HG03025 (cell line): ENCODE data around the gene SEC63.
"Not testable (repeated sequence)": the region's sequence is repeated elsewhere in the genome, so short reads cannot be mapped to it uniquely, and the experiment has no call there.

Source experiments
- ATAC-seq: cut with Tn5 transposase; IDR thresholded peaks from one replicate; pipeline ENCODE4 v1.9.1; 2021; ENCODE audit warnings: mild to moderate bottlenecking, moderate library complexity; ENCODE audit not compliant: unreplicated experiment, low FRiP score

SEC63 gene

DNA sequence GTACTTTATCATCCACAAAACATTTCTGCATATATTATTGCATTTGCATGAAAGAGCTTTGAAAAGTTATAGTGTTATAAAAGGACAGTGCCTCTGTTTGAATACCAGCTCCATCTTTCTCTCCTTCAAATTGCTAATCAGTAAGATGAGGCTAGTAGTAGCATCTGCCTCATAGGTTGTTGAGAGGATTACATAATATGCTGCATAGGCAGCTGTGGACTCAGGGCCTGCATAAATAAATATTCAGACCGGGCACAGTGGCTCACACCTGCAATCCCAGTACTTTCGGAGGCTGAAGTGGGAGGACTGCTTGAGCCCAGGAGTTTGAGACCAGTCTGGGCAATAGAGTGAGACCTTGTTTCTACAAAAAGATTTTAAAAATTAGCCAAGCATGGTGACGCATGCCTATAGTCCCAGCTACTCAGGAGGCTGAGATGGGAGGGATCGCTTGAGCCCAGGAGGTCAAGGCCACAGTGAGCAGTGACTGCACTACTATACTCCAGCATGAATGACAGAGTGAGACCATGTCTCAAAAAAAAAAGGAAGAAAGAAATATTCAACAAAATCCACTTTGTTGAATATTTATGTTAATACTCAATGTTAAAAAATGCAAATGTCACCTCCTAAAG lies 18.3 kb upstream of the SEC63 start:
- ATAC-seq: no peak

DNA sequence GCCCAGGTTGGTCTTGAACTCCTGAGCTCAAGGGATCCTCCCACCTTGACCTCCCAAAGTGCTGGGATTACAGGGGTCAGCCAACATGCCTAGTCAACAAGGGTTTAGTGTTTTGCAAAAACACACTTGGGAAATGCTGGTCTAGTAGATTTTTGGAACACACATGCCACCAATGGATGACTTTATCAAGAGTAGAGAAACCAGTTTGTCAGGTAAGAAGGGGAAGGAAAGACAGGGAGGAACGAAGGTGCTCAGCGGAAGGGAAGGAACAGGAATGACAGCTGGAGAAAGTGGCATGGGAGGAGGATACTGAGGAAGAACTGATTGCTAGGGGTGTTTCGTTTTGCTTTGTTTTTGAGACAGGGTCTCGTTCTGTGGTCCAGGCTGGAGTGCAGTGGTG lies 15.6 kb upstream of the SEC63 start:
- no peak for ATAC-seq

DNA sequence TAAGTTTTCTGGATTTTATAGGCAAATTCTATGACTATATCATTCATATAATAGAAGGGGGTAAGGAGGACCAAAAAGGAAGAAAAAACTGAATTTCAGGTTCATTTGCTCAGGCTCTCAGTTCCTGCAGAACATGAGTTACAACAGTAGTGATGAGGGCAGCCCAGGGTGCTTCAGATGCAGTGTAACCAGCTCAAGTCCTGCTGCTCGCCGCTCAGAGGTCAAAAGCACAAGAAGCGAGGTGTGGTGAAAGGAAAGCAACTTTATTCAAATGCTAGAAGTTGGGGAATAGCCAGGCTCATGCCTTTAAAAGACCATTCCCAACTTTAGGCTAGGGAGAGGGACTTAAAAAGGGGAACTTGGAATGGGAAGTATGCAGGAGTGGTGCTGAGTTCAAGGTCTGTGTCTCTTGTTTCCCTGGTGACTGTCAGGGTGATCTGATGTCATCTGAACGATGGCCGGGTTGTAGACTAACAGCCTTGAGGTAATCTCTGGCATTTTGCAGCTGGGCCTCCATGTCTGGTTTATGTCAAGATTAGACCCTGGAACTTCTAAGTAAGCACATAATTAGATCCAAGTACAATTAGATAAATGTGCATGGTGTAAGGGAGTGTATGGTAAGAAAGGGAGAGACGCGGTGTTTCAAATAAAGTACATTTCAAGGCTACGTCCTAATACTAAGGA lies 14.5 kb upstream of the SEC63 start:
- ATAC-seq: no peak

GRCh38 chr6:107971181-107971580 lies 13.2 kb upstream of the SEC63 start:
- ATAC-seq: no peak

- no peak for ATAC-seq
Measured at GRCh38 chr6:107970255-107970654, 12.2 kb upstream of the SEC63 start.

DNA sequence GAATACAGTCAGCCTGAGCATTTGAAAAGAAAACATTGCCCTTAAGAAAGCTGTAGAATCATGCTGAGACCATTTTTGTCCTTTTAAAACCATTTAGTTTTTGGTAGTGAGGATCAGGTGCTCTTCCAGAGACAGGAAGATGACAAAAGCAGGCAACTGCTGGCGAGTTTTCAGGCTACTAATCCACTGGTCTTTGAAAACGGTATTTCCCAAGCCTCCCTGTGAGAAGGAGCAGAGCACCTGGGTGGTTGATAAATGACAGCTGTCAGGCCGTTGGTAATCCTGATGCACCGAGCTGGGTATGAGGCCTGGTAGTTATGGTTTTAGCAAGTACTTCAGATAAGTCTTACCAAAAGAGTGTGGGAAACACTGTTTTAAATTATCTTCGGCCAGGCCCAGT lies 10.1 kb upstream of the SEC63 start:
- no peak for ATAC-seq

DNA sequence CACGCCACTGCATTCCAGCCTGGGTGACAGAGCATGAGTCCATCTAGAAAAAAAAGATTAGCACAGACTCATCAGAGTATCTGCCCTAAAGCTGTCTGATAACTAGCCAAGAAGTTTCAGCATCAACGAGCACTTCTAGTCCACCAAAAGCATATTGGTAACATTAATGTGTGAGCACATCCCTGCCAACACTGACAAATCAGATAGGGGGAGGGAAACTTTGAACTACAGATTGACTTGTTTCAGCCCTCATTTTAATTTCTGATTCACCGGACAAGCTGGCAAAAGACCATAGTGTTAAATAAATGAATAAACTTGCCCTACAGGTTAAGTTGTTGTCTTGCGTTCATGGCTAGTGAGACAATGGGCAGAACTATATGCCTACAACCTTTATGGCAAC lies 7.7 kb upstream of the SEC63 start:
- ATAC-seq: no peak

GRCh38 chr6:107962723-107963122 lies 4.7 kb upstream of the SEC63 start:
- ATAC-seq: no peak

DNA sequence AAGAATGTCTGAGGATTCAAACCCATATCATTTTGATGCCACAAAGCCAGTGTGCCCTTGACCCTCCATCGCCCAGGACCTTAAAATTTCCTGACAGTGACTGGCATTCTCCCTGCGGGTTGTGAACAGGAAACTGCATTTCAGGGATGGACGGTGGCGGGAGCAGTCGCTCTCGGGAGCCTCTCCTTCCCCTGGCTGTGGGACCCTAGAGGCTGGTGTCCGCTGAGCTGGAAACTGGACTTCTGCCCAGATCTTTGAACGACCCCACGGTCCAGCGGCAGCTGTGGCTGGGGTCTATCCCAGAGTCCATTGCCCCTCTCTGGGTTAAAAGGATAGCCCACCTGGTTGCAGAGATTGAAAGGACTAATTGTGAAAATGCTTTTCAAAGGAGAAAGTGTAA lies 1.4 kb upstream of the SEC63 start:
- ATAC-seq: no peak

DNA sequence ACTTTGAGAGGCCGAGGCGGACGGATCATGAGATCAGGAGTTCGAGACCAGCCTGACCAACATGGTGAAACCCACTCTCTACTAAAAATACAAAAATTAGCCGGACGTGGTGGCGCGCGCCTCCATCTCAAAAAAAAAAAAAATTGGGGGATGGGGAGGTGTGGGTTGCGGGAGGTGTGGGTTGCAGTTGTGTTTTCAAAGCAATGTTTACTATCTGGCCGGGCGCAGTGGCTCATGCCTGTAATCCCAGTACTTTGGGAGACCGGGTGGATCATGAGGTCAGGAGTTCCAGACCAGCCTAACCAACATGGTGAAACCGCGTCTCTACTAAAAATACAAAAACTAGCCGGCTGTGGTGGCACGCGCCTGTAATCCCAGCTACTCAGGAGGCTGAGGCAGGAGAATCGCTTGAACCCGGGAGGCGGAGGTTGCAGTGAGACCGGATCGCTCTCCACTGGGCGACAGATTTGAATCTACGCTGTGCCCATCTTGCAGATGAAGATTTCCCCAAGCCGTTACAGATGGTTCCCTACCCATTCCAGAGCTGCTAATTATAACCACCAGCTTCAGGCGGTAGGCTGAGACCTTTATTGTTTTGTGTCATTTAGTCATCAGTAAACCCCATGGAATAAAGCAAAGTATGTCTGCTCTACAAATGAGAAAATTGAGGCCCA lies 818 bp upstream of the SEC63 start:
- ATAC-seq: not testable (repeated sequence)

GRCh38 chr6:107957308-107957908 lies 600 bp downstream of the SEC63 start:
- ATAC-seq: peak; percentile 32

GRCh38 chr6:107956586-107957307 lies 1.3 kb downstream of the SEC63 start:
- no peak for ATAC-seq

DNA sequence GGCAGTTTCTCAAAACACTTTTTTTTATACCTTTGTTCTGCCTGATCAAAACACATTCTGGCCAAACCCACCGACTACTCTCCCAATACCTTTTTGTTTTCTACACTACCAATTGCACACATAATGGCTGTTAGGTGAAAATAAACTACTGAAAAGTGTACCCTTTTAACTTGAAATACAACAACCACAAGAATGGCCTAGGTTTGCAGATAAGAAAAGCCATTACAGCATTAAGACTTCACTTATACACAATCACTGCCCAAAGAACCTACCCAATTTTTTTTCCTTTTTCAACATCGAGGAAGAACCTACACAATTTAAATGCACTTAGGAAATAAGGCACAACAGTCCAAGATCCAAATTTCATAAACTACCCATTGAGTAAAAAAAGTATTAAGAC lies 1.8 kb downstream of the SEC63 start:
- no peak for ATAC-seq

- not testable (repeated sequence) for ATAC-seq
Measured at GRCh38 chr6:107953858-107954414, 4.1 kb downstream of the SEC63 start.

DNA sequence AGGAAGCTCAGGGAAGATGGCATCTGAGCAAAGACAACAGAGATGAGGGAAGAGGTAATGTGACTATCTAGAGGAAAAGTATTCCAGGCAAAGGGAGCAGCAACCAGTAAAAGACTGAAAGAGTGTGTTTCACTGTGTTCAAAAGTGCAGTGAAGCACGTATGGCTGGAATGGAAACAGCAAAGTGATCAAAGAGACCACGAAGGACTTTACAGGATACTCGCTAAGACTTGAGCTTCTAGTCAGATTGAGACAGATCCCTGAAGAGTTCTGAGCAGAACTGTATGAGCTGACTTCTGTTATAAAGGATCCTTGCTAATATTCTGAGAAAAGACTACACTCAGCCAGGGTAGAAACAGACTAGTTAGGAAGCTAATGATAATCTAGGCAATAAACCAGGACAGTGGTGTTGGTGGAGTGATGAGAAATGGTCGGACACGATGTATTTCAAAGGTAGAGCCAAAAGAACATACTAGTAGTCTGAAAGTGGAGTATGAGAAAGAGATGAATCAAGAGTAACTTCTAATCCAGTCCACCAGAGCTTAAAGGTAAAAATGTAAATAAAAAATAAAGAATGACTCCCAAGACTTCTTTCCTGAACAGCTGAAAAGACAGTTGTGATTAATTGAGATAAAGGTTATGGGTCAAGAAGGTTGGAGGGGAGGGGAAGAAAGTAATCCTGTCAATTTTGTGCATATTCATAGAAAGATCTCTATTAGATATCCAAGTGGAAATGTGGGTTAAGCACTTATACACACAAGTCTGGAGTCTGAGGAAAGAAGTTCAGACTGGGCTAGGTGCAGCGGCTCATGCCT lies 14.2 kb downstream of the SEC63 start:
- ATAC-seq: no peak

GRCh38 chr6:107942142-107942541 lies 15.9 kb downstream of the SEC63 start:
- ATAC-seq: no peak

- no peak for ATAC-seq
Measured at GRCh38 chr6:107941627-107942026, 16.4 kb downstream of the SEC63 start.

GRCh38 chr6:107941199-107941598 lies 16.8 kb downstream of the SEC63 start:
- no peak for ATAC-seq

DNA sequence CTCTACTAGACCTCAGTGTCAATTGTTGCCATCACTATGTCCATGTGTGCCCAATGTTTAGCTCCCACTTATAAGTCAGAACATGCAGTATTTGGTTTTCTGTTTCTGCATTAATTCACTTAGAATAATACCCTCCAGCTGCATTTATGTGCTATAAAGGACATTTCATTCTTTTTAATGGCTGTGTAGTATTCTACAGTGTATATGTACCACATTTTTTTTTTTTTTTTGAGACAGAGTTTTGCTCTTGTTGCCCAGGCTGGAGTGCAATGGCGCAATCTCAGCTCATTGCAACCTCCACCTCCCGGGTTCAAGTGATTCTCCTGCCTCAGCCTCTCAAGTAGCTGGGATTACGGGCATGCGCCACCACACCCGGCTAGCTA lies 21.1 kb downstream of the SEC63 start:
- ATAC-seq: not testable (repeated sequence)
